ENCODE data around the gene UCN. TPM values are rescaled to one million over a fixed set of nuclear protein-coding genes. Genes with fewer than 3 reads are reported as not detected.

UCN gene
- total and polyA plus RNA-seq, 2 donors from 2014 or later = 1.3 to 1.4 TPM

DNA sequence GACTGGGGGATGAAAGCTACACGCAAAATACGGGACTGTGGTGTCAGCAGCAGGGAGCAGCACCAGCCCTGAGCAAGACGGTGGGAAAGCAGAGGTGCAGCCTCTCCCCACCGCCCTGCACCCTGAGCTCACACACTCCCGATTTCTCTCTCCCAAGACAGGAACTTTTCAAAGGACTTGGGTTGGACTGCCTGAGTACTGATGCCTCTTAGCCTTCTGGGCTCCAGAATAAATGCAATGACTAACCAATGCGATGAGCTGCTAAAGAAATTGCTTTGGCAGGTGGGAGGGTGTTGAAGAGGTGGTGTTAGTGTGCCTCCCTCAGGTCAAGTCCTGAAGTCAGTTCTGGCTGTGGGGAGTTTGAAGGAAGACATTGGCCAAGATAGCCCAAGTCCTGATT is 16.4 kb downstream of the UCN start:
- intact Hi-C loops (cut with DNase I) = no loop called here
- Histone ChIP-seq H3K27me3 (ENCODE audit: control insufficient read depth, insufficient read depth, low read length) (no peaks in the 10 kb centered on the region), H3K9ac (ENCODE audit: low read length in 3 of 3) (no peak overlapping the region), H3K4me3 (ENCODE audit: low read length in 3 of 3) (no peak overlapping the region), H3K9me3 (ENCODE audit: control insufficient read depth in 2 of 3, insufficient read depth in 1 of 3, low read length in 3 of 3) (no peaks in the 10 kb centered on the region), H3K4me1 (ENCODE audit: control insufficient read depth in 2 of 3, insufficient read depth in 2 of 3, low read depth in 1 of 3, low read length in 3 of 3) (no peaks in the 10 kb centered on the region), H3K36me3 (ENCODE audit: control insufficient read depth in 2 of 3, insufficient read depth in 3 of 3, low read length in 3 of 3) (no peaks in the 10 kb centered on the region), H3K27ac (ENCODE audit: low read depth in 2 of 2, low read length in 2 of 2) (no peak overlapping the region)
- FAIRE-seq = no peak
- no peak for TF ChIP-seq CTCF (IDR thresholded peaks at IDR 0.05; ENCODE audit: borderline replicate concordance, extremely low read depth, insufficient read depth)
- peak in 1 of 5 donors; percentile 23 for DNase-seq

- no peak for FAIRE-seq
- intact Hi-C loops (cut with DNase I) = no loop called here
- Histone ChIP-seq H3K36me3 (ENCODE audit: control insufficient read depth in 2 of 3, insufficient read depth in 3 of 3, low read length in 3 of 3) (no peaks in the 10 kb centered on the region), H3K4me1 (ENCODE audit: control insufficient read depth in 2 of 3, insufficient read depth in 2 of 3, low read depth in 1 of 3, low read length in 3 of 3) (no peaks in the 10 kb centered on the region), H3K9ac (ENCODE audit: low read length in 3 of 3) (no peak overlapping the region), H3K27ac (ENCODE audit: low read depth in 2 of 2, low read length in 2 of 2) (no peak overlapping the region), H3K27me3 (ENCODE audit: control insufficient read depth, insufficient read depth, low read length) (no peaks in the 10 kb centered on the region), H3K4me3 (ENCODE audit: low read length in 3 of 3) (no peak overlapping the region), H3K9me3 (ENCODE audit: control insufficient read depth in 2 of 3, insufficient read depth in 1 of 3, low read length in 3 of 3) (no peaks in the 10 kb centered on the region)
- no peak for DNase-seq
- no peak for TF ChIP-seq CTCF (IDR thresholded peaks at IDR 0.05; ENCODE audit: borderline replicate concordance, extremely low read depth, insufficient read depth)
These were observed 17.7 kb downstream of the UCN start for GRCh38 chr2:27290549-27290948.

GRCh38 chr2:27288610-27289009 is 19.6 kb downstream of the UCN start:
- H3K9me3 ChIP-seq (ENCODE audit: control insufficient read depth in 2 of 3, insufficient read depth in 1 of 3, low read length in 3 of 3) = no peaks in the 10 kb centered on the region
- H3K36me3 ChIP-seq (ENCODE audit: control insufficient read depth in 2 of 3, insufficient read depth in 3 of 3, low read length in 3 of 3) = no peaks in the 10 kb centered on the region
- intact Hi-C loops (cut with DNase I) = no loop called here
- TF ChIP-seq CTCF (IDR thresholded peaks at IDR 0.05; ENCODE audit: borderline replicate concordance, extremely low read depth, insufficient read depth) = no peak
- no peak overlapping the region for H3K9ac ChIP-seq (ENCODE audit: low read length in 3 of 3)
- no peak overlapping the region for H3K4me3 ChIP-seq (ENCODE audit: low read length in 3 of 3)
- H3K27me3 ChIP-seq (ENCODE audit: control insufficient read depth, insufficient read depth, low read length) = no peaks in the 10 kb centered on the region
- DNase-seq (no peak), FAIRE-seq (no peak)
- no peak overlapping the region for H3K27ac ChIP-seq (ENCODE audit: low read depth in 2 of 2, low read length in 2 of 2)
- no peaks in the 10 kb centered on the region for H3K4me1 ChIP-seq (ENCODE audit: control insufficient read depth in 2 of 3, insufficient read depth in 2 of 3, low read depth in 1 of 3, low read length in 3 of 3)

DNA sequence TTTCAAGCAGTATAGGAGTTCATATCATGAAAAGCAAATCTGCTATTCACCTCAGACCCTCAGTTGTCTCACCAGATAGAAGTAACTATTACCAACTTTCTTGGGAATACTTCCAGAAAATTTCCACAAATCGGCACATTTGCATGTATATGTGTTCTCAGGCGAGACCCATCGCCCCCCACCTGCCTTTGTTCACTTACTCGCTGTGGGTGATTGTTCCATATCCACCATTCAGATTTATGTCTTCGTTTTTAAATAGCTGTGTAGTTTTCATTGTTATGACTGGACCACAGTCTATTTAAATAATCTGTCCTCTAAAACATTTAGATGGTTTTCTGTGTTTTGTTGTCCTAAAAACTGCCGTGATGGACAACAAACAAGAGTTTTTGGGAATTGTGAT is 22.8 kb downstream of the UCN start:
- intact Hi-C loops (cut with DNase I) = no loop called here
- H3K36me3 ChIP-seq (ENCODE audit: control insufficient read depth in 2 of 3, insufficient read depth in 3 of 3, low read length in 3 of 3) = no peaks in the 10 kb centered on the region
- H3K9me3 ChIP-seq (ENCODE audit: control insufficient read depth in 2 of 3, insufficient read depth in 1 of 3, low read length in 3 of 3) = no peaks in the 10 kb centered on the region
- TF ChIP-seq CTCF (IDR thresholded peaks at IDR 0.05; ENCODE audit: borderline replicate concordance, extremely low read depth, insufficient read depth) = no peak
- H3K4me1 ChIP-seq (ENCODE audit: control insufficient read depth in 2 of 3, insufficient read depth in 2 of 3, low read depth in 1 of 3, low read length in 3 of 3) = no peaks in the 10 kb centered on the region
- no peak overlapping the region for H3K4me3 ChIP-seq (ENCODE audit: low read length in 3 of 3)
- FAIRE-seq (no peak), DNase-seq (no peak)
- H3K9ac ChIP-seq (ENCODE audit: low read length in 3 of 3) = no peak overlapping the region
- H3K27ac ChIP-seq (ENCODE audit: low read depth in 2 of 2, low read length in 2 of 2) = no peak overlapping the region
- H3K27me3 ChIP-seq (ENCODE audit: control insufficient read depth, insufficient read depth, low read length) = no peaks in the 10 kb centered on the region
